CD14-positive monocyte (primary cell): ENCODE data around the gene WDSUB1. TPM values are rescaled to one million over a fixed set of nuclear protein-coding genes. Genes with fewer than 3 reads are reported as not detected.

Experiments
- DNase-seq, 3 donors: peaks; one replicate each; pipeline ENCODE4 v3.0.0-alpha.2; 2011 to 2022
- H2AFZ ChIP-seq: 2 replicates; pipeline ENCODE4 v1.6.0; 2012; ENCODE audit warnings: mild to moderate bottlenecking, low read depth, low read length, inconsistent platforms; ENCODE audit not compliant: insufficient read depth, poor library complexity, severe bottlenecking
- H3K27ac ChIP-seq, 2 donors: 1 replicate in 1 of 2; 2 replicates in 1 of 2; pipeline ENCODE4 v1.5.1; 2012 to 2013; ENCODE audit warnings: low read length in 2 of 2, control low read depth in 1 of 2, inconsistent platforms in 1 of 2, low read depth in 1 of 2, mild to moderate bottlenecking in 1 of 2
- H3K27me3 ChIP-seq, 2 donors: one replicate each; pipeline versions ENCODE4 v1.6.0 to v1.6.1; 2011 to 2013; ENCODE audit warnings: low read length in 2 of 2; ENCODE audit not compliant: control insufficient read depth in 2 of 2, insufficient read depth in 2 of 2
- H3K36me3 ChIP-seq, 2 donors: replicated peaks in 1 of 2; 1 replicate in 1 of 2; 2 replicates in 1 of 2; pipeline versions ENCODE4 v1.5.1 to v1.6.1; 2012 to 2013; ENCODE audit warnings: low read length in 2 of 2, control low read depth in 1 of 2, inconsistent platforms in 1 of 2, mild to moderate bottlenecking in 1 of 2; ENCODE audit not compliant: insufficient read depth in 2 of 2, control insufficient read depth in 1 of 2
- H3K4me1 ChIP-seq, 2 donors: 1 replicate in 1 of 2; 2 replicates in 1 of 2; pipeline versions ENCODE4 v1.5.1 to v1.6.1; 2012 to 2013; ENCODE audit warnings: low read length in 2 of 2, control low read depth in 1 of 2, inconsistent platforms in 1 of 2, mild to moderate bottlenecking in 1 of 2, moderate library complexity in 1 of 2; ENCODE audit not compliant: insufficient read depth in 2 of 2, control insufficient read depth in 1 of 2
- H3K4me2 ChIP-seq: replicated peaks from 2 replicates; pipeline ENCODE3; 2012; ENCODE audit warnings: low read length, moderate library complexity, mild to moderate bottlenecking; ENCODE audit not compliant: poor library complexity, severe bottlenecking; ENCODE audit errors: extremely low read depth
- H3K4me3 ChIP-seq, 3 experiments: fragments of 200-600 bp in 1 of 3; sonication (generic) in 1 of 3; replicated peaks in 1 of 3; 1 replicate in 2 of 3; 2 replicates in 1 of 3; pipeline ENCODE4 v1.5.1; 2011 to 2013; ENCODE audit warnings: low read length in 3 of 3, mild to moderate bottlenecking in 3 of 3, control low read depth in 2 of 3, low read depth in 2 of 3, inconsistent platforms in 1 of 3, moderate library complexity in 1 of 3
- H3K79me2 ChIP-seq: 2 replicates; pipeline ENCODE4 v1.6.0; 2012; ENCODE audit warnings: mild to moderate bottlenecking, control low read depth, inconsistent platforms, low read length, moderate library complexity; ENCODE audit not compliant: insufficient read depth
- H3K9ac ChIP-seq: 2 replicates; pipeline ENCODE4 v1.6.0; 2017; ENCODE audit warnings: low read length, mild to moderate bottlenecking; ENCODE audit not compliant: insufficient read depth, poor library complexity, severe bottlenecking
- H3K9me3 ChIP-seq, 2 donors: replicated peaks in 1 of 2; 1 replicate in 1 of 2; 2 replicates in 1 of 2; pipeline versions ENCODE4 v1.5.1 to v1.6.1; 2012 to 2013; ENCODE audit warnings: low read length in 2 of 2, control low read depth in 1 of 2; ENCODE audit not compliant: control insufficient read depth in 1 of 2, insufficient read depth in 1 of 2
- H4K20me1 ChIP-seq: 2 replicates; pipeline ENCODE4 v1.6.0; 2012; ENCODE audit warnings: mild to moderate bottlenecking, low read length, control low read depth, moderate library complexity; ENCODE audit not compliant: insufficient read depth
- H3K27ac Mint-ChIP-seq, 7 donors: one replicate each; pipeline ENCODE4 v1.8.0; 2020; ENCODE audit warnings: mild to moderate bottlenecking in 7 of 7, mixed read lengths in 7 of 7, moderate library complexity in 6 of 7, inconsistent platforms in 2 of 7
- H3K27me3 Mint-ChIP-seq, 3 donors: one replicate each; pipeline ENCODE4 v1.8.0; 2021 to 2022; ENCODE audit warnings: low read depth in 3 of 3, mild to moderate bottlenecking in 3 of 3, mixed read lengths in 3 of 3, moderate library complexity in 3 of 3, inconsistent platforms in 1 of 3
- H3K36me3 Mint-ChIP-seq, 2 donors: one replicate each; pipeline ENCODE4 v1.8.0; 2020; ENCODE audit warnings: mixed read lengths in 2 of 2, inconsistent platforms in 1 of 2, mild to moderate bottlenecking in 1 of 2
- H3K4me1 Mint-ChIP-seq: one replicate; pipeline ENCODE4 v1.8.0; 2020; ENCODE audit warnings: mild to moderate bottlenecking, mixed read lengths
- H3K4me3 Mint-ChIP-seq, 2 donors: one replicate each; pipeline ENCODE4 v1.8.0; 2020; ENCODE audit warnings: mild to moderate bottlenecking in 2 of 2, mixed read lengths in 2 of 2, moderate library complexity in 1 of 2
- H3K9me3 Mint-ChIP-seq, 7 donors: one replicate each; pipeline ENCODE4 v1.8.0; 2020 to 2022; ENCODE audit warnings: mixed read lengths in 7 of 7, mild to moderate bottlenecking in 6 of 7, moderate library complexity in 6 of 7, inconsistent platforms in 2 of 7
- CTCF ChIP-seq: fragments of 200-600 bp; IDR thresholded peaks from one replicate; pipeline ENCODE4 v1.8.0; 2022; ENCODE audit warnings: antibody characterized with exemption, mild to moderate bottlenecking
- WGBS: methylation state at CpG from one replicate; pipeline ENCODE4 v1.1.5; 2013; ENCODE audit warnings: missing lambda C conversion rate; ENCODE audit not compliant: insufficient coverage; 5-methylcytosine and 5-hydroxymethylcytosine counted together
- intact Hi-C, 2 donors: fragments of 100-400 bp; cut with micrococcal nuclease; formaldehyde crosslinking; loops; one replicate each; pipeline versions ENCODE4 v1.15.0 to v1.15.1; 2023
- polyA plus RNA-seq, 3 donors: library from polyadenylated mRNA; depleted of rRNA in 1 of 3; unstranded in 2 of 3; stranded (reverse) in 1 of 3; fragments of 300-500 nt in 2 of 3; fragments of >200 nt in 1 of 3; fragmentation: Illumina TruSeq in 2 of 3; gene quantifications; 1 replicate in 2 of 3; 2 replicates in 1 of 3; pipeline ENCODE4 v1.2.3, GENCODE V29; 2012 to 2021

WDSUB1 gene
- polyA plus RNA-seq, 3 donors: 9.4 to 17.8 (median 10.1) TPM

- Histone ChIP-seq H3K79me2 (no peaks in the 10 kb centered on the region), H3K9ac (no peak overlapping the region), H3K27me3 (no peaks in the 10 kb centered on the region), H3K27ac (no peak overlapping the region), H3K4me1 (peaks cover 14 to 16% of the 10 kb centered on the region in 2 donors), H3K4me3 (no peak overlapping the region), H3K9me3 (no peaks in the 10 kb centered on the region), H3K4me2 (no peak overlapping the region), H4K20me1 (no peaks in the 10 kb centered on the region), H3K36me3 (no peaks in the 10 kb centered on the region), H2AFZ (no peak overlapping the region)
- Mint-ChIP-seq H3K4me3 (no peak overlapping the region), H3K9me3 (no peaks in the 10 kb centered on the region), H3K27me3 (no peaks in the 10 kb centered on the region), H3K4me1 (peaks cover 19% of the 10 kb centered on the region), H3K36me3 (no peaks in the 10 kb centered on the region), H3K27ac (no peak overlapping the region)
- intact Hi-C loops: no loop called here
- no CpG with 5 or more reads among the region's 4 CpGs for WGBS
- DNase-seq: no peak
- TF ChIP-seq CTCF: no peak
These were observed 98.1 kb downstream of the WDSUB1 start for GRCh38 chr2:159188449-159188848.

- H3K9ac ChIP-seq: no peak overlapping the region
- Mint-ChIP-seq H3K27ac (no peak overlapping the region), H3K36me3 (no peaks in the 10 kb centered on the region), H3K9me3 (no peaks in the 10 kb centered on the region), H3K27me3 (no peaks in the 10 kb centered on the region), H3K4me1 (peaks cover 6% of the 10 kb centered on the region), H3K4me3 (no peak overlapping the region)
- WGBS: 83% methylated on average over 4 of the region's 6 CpGs
- H3K4me1 ChIP-seq: peaks cover 1 to 2% of the 10 kb centered on the region in 2 donors
- peak overlapping the region; percentile 6 for H2AFZ ChIP-seq
- no peaks in the 10 kb centered on the region for H4K20me1 ChIP-seq
- no peaks in the 10 kb centered on the region for H3K9me3 ChIP-seq
- H3K4me2 ChIP-seq: no peak overlapping the region
- H3K36me3 ChIP-seq: no peaks in the 10 kb centered on the region
- no peak overlapping the region for H3K4me3 ChIP-seq
- H3K79me2 ChIP-seq: no peaks in the 10 kb centered on the region
- no peak for DNase-seq
- no peak overlapping the region for H3K27ac ChIP-seq
- no peak for TF ChIP-seq CTCF
- no peaks in the 10 kb centered on the region for H3K27me3 ChIP-seq
- intact Hi-C loops: no loop called here
These were observed 99.4 kb downstream of the WDSUB1 start for GRCh38 chr2:159187106-159187505.
